COLO668 (cell line): ENCODE results near the gene BACH2.
"Not testable (repeated sequence)": the region's sequence is repeated elsewhere in the genome, so short reads cannot be mapped to it uniquely, and the experiment has no call there.

ENCODE experiments used
- DNase-seq: peaks from one replicate; lab custom pipeline; 2025; ENCODE audit not compliant: unreplicated experiment; lab: John Stamatoyannopoulos, UW

BACH2 gene

DNA sequence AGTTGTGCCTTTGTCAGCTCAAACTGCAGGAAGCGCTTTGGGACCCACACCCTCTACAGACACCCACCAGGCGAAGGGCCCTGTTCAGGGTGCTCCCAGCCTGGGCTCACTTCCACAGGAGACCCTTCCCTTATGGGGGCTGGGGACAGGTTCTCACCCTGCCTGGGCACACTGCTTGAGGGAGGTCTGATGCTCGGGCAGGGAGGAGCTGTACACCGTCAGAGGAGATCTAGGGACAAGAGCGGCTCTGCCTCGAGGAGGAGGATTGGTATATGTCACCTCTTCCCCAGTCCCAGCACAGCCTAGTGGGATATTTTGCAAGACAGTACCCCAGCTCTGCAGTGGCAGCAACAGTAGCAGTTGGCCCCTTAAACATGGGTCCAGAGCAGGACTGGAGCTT lies 375.4 kb downstream of the BACH2 start:
- DNase-seq: no peak

DNA sequence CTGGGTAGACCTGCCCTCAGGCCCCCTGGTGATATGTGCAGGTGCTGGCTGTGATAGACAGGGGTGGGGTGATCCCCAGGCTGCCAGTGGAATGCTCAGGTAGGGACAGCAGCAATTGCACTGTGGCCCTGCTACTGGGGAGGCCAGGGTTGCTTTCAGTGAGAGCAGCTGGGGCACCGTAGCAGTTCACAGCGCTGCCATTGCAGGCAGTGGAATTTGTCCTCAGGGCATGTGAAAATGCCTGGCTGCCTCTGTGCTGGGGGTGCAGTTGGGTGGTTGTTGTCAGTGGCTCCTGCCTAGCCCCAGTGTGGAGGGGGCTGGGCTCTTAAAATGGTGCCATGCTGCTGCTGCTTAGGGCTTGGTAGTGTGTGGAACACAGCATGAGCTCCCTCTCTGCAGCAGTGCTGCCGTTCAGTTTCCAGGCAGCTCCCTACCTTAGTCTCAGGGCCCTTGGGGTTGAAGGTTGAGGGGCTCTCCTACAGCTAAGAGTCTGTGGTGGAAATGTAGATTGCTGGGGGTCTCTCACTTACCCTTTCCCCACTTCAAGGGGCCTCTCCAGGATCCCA lies 378.8 kb downstream of the BACH2 start:
- DNase-seq: no peak

DNA sequence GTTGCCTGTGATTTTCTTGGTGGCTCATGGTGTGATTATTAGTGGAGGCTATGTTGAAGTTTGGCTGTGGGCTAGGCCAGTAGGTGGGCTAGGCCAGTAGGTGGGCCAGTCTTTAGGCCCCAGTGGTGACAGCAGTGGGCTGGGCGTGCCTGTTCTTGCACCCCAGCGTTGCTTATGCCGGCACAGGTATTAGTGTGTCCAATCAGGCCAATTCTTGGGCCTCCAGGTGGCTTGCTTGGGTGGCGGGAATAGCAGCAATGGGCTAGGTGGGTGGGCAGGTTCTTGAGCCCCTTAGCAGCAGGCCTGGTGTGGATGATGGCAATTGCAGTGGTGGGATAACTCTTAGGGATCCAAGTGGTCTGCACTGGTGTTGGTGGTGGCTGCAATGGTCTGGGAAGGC lies 379.4 kb downstream of the BACH2 start:
- DNase-seq: no peak

DNA sequence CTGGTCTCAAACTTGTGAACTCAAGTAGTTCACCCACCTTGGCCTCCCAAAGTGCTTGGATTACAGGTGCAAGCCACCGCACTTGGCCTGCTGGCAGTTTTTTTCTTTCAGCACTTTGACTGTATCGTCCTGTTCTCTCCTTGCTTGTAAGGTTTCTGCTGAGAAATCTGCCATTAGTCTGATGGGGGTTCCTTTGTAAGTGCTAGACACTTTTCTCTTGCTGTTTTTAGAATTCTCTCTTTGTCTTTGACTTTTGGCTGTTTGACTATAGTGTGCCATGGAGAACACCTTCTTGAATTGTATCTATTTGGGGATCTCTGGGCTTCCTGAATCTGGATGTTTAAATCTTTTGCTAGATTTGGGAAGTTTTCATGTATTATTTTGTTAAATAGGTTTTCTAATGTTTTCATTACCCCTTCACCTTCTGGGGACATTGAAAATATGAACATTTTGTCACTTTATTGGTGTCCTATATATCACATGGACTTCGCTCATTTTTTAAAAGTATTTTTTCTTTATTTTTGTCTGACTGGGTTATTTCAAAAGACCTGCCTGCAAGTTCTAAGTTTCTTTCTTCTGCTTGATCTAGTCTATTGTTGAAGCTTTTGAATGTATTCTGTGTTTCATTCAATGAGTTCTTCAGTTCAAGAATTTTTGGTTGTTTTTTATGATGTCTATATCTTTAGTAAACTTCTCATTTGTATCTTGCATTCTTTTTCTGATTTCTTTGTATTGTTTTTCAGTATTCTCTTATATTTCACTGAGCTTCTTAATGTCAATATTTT lies 380.3 kb downstream of the BACH2 start:
- no peak for DNase-seq

DNA sequence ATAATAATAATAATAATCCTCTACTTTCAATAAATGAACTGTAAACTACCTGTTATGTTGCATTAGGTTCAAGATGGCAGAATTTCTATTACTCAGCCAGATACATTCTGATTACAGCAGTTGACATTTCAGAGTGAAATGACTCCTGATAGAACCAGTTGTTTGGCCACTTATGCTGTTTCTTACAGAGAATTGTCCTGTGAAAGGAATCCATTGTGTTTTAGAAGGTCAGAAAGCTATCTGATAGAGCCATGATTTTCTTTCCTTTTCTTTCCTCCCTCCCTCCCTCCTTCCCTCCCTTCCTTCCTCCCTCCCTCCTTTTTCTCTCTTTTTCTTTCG lies 385.8 kb downstream of the BACH2 start:
- no peak for DNase-seq

DNA sequence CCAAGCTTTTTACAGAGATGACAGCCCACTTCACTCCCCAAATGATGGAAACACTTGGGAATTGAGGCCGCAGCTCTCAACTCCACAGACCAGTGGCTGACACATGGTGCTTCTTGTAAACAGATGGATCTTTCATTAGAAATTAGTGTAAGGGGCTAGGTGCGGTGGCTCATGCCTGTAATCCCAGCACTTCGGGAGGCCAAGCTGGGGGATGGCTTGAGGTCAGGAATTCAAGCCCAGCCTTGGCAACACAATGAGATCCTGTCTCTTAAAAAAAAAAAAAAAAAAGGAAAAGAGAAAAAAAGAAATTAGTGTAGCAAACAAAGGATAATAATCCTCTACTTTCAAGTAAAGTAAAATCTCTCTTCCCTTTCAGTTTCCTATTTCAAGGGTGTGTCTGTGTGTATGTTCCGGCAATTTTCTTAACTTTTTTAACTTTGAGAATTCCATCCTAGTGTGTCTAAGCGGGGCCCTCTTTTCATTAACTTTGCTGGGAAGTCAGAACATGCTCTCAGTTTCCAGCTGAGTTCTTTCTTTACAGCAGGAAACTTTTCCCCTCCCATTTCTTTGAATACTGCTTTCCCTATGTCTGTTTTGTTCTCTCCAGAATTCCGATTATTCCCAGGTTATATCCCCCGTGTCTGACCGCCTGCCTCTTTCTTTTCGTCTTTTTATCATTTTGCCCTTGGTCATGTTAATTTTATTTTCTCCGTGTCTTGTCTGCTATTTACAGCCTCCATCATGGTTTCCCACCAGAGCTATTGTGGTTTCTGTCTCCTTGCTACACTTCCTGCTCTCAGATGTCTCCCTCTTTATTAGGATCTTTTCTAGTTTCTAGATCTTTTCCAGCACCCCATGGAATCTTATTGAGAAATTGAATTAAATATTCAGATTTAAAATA lies 386.4 kb downstream of the BACH2 start:
- DNase-seq: not testable (repeated sequence)

DNA sequence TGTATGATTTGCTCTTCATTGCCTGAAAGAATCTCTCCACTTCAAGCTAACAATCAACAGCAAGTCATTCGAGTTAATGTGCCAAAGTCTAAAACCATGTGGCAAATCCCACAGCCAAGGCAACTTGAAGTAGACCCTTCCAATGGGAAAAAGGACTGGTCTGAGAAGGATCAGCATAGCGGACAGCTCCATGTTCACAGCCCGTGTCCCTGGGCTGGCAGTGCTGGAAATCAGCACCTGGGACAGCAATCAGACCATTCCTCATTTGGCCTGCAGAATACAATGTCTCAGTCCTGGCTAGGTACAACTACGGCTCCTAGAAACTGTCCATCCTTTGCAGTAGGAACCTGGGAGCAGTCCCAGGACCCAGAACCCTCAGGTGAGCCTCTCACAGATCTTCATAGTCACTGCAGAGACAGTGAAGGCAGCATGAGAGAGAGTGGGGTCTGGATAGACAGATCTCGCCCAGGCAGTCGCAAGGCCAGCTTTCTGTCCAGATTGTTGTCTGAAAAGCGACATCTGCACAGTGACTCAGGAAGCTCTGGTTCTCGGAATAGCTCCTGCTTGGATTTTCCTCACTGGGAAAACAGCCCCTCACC lies 401.3 kb downstream of the BACH2 start:
- no peak for DNase-seq

DNA sequence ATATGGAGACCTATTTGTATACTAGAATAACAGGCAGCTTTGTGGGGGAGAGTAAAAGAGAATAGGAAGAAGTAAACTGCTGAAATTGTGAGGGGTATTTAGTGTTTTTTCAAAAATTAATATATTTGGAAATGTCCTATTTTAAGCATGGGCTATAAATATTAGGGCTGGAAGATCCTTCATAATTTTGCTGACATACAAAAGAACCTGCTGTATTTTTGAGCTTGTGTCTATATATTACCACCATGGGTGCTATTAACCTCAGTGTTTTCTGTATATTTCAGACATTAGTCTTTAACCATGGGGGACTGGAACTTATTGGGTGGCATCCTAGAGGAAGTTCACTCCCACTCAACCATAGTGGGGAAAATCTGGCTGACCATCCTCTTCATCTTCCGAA lies 402.5 kb downstream of the BACH2 start, which contains the start of gene GJA10:
Gene GJA10, plus strand, starts transcription at position 301 of the 400 bp plus-strand sequence. Its CDS starts 0 bp downstream, at position 301.
- no peak for DNase-seq

DNA sequence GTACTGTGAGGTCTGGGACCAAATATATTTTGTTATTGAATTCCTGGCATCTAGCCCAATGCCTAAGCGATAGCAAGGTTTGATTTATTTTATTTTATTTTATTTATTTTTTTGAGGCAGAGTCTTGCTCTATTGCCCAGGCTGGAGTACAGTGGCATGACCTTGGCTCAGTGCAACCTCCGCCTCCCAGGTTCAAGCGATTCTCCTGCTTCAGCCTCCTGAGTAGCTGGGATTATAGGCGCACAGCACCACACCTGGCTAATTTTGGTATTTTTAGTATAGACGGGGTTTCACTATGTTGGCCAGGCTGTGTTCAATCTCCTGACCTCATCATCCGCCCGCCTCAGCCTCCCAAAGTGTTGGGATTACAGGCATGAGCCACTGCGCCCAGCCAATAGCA lies 404.1 kb downstream of the BACH2 start:
- not testable (repeated sequence) for DNase-seq

DNA sequence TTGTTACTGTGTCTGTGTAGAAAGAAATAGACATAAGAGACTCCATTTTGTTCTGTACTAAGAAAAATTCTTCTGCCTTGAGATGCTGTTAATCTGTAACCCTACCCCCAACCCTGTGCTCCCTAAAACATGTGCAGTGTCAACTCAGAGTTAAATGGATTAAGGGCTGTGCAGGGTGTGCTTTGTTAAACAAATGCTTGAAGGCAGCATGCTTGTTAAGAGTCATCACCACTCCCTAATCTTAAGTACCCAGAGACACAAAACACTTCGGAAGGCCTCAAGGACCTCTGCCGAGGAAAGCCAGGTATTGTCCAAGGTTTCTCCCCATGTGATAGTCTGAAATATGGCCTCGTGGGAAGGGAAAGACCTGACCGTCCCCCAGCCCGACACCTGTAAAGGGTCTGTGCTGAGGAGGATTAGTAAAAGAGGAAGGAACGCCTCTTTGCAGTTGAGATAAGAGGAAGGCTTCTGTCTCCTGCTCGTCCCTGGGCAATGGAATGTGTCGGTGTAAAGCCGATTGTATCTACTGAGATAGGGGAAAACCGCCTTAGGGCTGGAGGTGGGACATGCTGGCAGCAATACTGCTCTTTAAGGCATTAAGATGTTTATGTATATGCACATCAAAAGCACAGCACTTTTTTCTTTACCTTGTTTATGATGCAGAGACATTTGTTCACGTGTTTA lies 405.7 kb downstream of the BACH2 start:
- DNase-seq: not testable (repeated sequence)

DNA sequence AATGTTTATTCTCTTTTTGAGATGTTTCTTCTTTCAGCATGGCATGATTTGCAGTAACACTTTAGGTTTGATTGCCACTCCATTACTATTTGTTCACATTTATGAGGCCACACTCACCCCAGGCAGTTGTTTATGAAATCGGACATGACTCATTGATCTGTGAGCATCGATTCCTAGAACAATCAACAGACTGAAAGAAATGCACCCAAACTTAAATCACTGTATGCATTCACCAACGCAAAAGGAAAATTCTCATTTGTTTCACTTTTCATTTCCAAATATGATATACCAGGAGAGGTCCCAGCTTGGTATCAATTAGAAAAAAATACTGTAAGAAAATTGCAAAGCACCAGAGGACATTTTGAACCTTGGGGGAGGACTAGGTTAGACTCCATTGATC lies 407.8 kb downstream of the BACH2 start:
- DNase-seq: no peak

DNA sequence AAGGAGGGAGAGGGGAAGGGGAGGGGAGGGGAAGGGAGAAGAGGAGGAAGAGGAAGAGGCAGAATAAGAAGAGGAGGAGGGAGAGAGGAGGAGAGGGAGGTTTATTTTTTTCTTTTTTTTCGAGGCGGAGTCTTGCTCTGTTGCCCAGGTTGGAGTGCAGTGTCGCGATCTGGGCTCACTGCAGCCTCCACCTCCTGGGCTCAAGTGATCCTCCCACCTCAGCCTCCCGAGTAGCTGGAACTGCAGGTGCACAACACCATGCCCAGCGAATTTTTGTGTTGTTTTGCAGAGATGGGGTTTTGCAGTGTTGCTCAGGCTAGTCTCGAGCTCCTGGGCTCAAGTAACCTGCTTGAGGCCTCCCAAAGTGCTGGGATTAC lies 408.5 kb downstream of the BACH2 start:
- DNase-seq: no peak

DNA sequence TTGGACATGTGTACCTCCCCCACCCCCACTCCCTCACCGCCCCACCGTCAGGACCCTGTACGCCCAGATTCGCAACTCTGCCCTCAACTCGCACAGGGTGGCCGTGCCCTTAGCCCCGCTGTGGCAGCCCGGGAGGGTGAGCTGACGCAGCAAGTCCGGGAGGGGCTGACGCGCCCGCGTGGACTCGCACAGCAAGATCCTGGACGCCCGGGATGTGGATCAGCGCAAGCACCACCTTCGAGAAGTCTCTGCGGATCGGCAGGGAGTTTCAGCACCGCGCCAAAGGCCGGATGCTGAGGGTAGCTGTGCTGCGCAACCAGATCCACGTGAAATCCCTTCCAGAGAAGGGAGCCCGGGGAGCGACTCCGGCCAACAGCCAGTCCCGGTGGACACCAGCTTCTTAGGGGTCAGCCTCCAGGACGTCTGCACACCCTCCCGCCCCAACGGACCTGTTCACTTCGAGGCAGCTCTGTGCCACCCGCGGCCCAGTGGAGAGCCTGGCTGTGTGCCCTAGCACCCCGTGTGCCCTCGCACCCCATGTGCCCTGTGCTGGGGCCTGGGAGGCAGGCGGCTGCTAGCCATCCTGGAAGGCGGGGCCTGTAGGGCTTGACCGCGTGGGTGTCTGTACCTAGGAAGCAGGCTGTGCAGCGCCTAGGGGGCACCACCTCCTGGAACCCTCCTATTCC lies 409.0 kb downstream of the BACH2 start:
- DNase-seq: no peak

DNA sequence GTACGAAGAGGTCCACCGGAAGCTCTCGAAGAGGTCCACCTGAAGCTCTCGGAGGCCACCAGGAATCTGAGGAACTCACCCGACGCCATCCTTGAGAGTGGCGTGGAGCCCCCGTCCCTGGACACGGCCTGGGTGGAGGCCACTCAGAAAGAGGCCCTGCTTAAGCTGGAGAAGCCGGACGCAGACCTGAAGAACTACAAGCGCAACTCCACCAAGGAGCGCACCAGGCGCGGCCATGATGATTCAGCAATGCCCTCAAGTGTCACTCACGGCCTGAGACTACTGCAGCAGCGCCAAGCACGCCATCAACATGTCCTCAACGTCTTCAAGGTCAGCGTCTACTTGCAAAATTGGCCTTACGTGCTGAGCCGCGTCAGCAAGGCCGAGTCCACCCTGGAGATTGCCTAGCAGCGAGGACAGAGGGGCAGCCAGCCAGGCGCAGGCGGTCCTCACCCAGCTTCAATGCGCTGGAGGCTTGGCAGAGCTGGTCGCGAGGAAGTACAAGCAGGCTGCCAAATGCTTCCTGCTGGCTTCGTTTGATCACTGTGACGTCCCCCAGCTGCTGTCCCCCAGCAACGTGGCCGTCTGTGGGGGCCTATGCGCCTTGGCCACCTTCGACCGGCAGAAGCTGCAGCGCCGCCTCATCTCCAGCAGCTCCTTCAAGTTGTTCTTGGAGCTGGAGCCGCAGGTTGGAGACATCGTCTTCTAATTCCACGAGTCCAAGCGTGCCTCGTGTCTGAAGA lies 410.1 kb downstream of the BACH2 start:
- no peak for DNase-seq
